Measurements from ENCODE around the gene FAM199X. TPM values are rescaled to one million over a fixed set of nuclear protein-coding genes. Genes with fewer than 3 reads are reported as not detected.

The FAM199X gene
- total and polyA plus RNA-seq, 2 experiments from 2014 or later: 9.7 to 16.9 TPM

DNA sequence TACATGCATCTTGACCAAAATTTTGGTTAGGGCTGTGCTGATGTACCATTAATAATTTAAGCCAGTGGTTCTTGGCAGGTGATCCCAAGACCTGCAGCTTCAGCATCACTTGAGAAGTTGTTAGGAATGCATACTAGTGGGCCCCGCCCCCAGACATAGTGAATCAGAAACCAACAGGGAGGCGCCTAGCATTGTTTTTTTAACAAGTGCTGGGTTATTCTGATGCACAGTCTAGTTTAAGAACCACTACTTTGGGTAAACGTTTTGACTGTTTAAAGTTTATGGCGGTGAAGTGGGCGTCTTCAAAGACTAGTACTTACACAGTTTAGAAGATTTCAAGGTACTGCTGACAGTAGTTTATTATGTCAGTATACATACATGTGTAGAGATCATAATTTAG is 23.6 kb downstream of the FAM199X start:
- Histone ChIP-seq H3K27me3 (replicated peaks; ENCODE audit: insufficient read depth) (no peaks in the 10 kb centered on the region), H3K36me3 (ENCODE audit: low read depth) (peaks cover 36% of the 10 kb centered on the region; the same call in 1 of the 2 replicates), H3K4me2 (ENCODE audit: unreplicated experiment) (no peak overlapping the region), H4K20me1 (ENCODE audit: insufficient read depth) (no peaks in the 10 kb centered on the region), H3K27ac (no peak overlapping the region), H3K79me2 (ENCODE audit: insufficient read depth) (peaks cover 7% of the 10 kb centered on the region; the same call in 1 of the 2 replicates), H3K4me1 (ENCODE audit: insufficient read depth) (no peaks in the 10 kb centered on the region; the same call in 1 of the 2 replicates), H3F3A (ENCODE audit: insufficient read depth) (0 out of 2 replicates have a peak, but pooled peaks cover 7% of the 10 kb centered on the region), H3K9me3 (ENCODE audit: low read depth) (no peaks in the 10 kb centered on the region), H3K4me3 (no peak overlapping the region), H3K9ac (no peak overlapping the region), H2AFZ (no peak overlapping the region), H3K9me2 (ENCODE audit: insufficient read depth) (no peaks in the 10 kb centered on the region)
- DNase-seq: peak; percentile 9
- WGBS, 2 experiments (ENCODE audit: low coverage in 1 of 2, low lambda C conversion rate in 2 of 2, missing lambda C conversion rate in 2 of 2): 92 to 97% methylated on average over 5 of the region's 5 CpGs
- TF ChIP-seq EZH2 (IDR thresholded peaks at IDR 0.05; ENCODE audit: insufficient read depth, poor library complexity, severe bottlenecking) (no peak), EZH2phosphoT487 (IDR thresholded peaks at IDR 0.05; ENCODE audit: insufficient read depth, low read depth) (no peak)
- in situ Hi-C loops (cut with MboI): no loop called here

DNA sequence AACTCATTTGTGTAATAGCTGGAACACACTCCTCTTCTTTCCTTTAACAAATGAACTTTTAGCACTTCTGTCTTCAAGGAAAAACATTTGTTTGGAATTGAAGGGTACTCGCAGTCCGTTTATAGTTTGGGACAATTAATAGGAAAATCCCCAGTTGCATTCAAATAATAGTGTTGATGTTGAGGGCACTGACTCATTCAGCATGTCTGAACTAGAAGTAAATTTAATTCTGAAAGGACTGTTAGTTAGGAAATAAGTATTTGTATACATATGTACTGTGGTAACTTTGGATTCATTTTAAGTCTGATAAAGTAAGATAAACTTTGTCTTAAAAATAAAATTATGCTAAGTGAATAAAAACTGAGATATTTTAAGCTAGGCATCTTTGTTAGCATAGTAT is 27.2 kb downstream of the FAM199X start:
- no peaks in the 10 kb centered on the region for H3K9me3 ChIP-seq (ENCODE audit: low read depth)
- DNase-seq: no peak
- H3K9me2 ChIP-seq (ENCODE audit: insufficient read depth): no peaks in the 10 kb centered on the region
- no peak overlapping the region for H3K27ac ChIP-seq
- H3K4me3 ChIP-seq: no peak overlapping the region
- in situ Hi-C loops (cut with MboI): no loop called here
- H3K79me2 ChIP-seq (ENCODE audit: insufficient read depth): peaks cover 7% of the 10 kb centered on the region; the same call in 1 of the 2 replicates
- no peaks in the 10 kb centered on the region for H4K20me1 ChIP-seq (ENCODE audit: insufficient read depth)
- H3K4me2 ChIP-seq (ENCODE audit: unreplicated experiment): no peak overlapping the region
- TF ChIP-seq EZH2phosphoT487 (IDR thresholded peaks at IDR 0.05; ENCODE audit: insufficient read depth, low read depth): no peak
- no peak for TF ChIP-seq EZH2 (IDR thresholded peaks at IDR 0.05; ENCODE audit: insufficient read depth, poor library complexity, severe bottlenecking)
- H3K27me3 ChIP-seq (replicated peaks; ENCODE audit: insufficient read depth): no peaks in the 10 kb centered on the region
- H3K4me1 ChIP-seq (ENCODE audit: insufficient read depth): no peaks in the 10 kb centered on the region; the same call in 1 of the 2 replicates
- peaks cover 20% of the 10 kb centered on the region; the same call in 1 of the 2 replicates for H3K36me3 ChIP-seq (ENCODE audit: low read depth)
- 72 to 73% methylated on average over 2 of the region's 2 CpGs for WGBS, 2 experiments (ENCODE audit: low coverage in 1 of 2, low lambda C conversion rate in 2 of 2, missing lambda C conversion rate in 2 of 2)
- no peak overlapping the region for H3K9ac ChIP-seq
- 0 out of 2 replicates have a peak, but pooled peaks cover 7% of the 10 kb centered on the region for H3F3A ChIP-seq (ENCODE audit: insufficient read depth)
- no peak overlapping the region for H2AFZ ChIP-seq

DNA sequence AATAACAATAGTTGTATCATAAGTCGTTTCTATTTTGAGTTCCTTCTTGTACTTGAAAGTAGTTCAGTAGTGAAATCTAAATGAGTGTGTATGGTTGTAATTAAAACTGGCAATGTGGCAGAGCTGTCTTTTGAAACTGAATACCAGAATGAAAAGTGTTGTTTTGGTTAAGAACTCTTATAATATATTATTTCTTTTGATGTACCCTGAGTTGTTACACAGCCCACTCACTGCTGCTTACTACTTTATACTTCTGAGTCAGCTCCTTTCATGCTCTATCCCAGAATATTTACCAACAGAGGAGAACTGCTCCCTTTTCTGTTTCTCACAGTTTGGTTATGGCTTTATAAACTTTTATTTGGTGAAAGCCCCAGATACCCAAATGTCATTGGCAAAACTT is 28.8 kb downstream of the FAM199X start:
- no peak overlapping the region for H3K4me3 ChIP-seq
- H3F3A ChIP-seq (ENCODE audit: insufficient read depth): 0 out of 2 replicates have a peak, but pooled peaks cover 7% of the 10 kb centered on the region
- H3K9me3 ChIP-seq (ENCODE audit: low read depth): no peaks in the 10 kb centered on the region
- no peaks in the 10 kb centered on the region; the same call in 1 of the 2 replicates for H3K4me1 ChIP-seq (ENCODE audit: insufficient read depth)
- H3K79me2 ChIP-seq (ENCODE audit: insufficient read depth): peaks cover 5% of the 10 kb centered on the region; the same call in 1 of the 2 replicates
- peak; percentile 10 for DNase-seq
- no peaks in the 10 kb centered on the region for H3K9me2 ChIP-seq (ENCODE audit: insufficient read depth)
- H3K27me3 ChIP-seq (replicated peaks; ENCODE audit: insufficient read depth): no peaks in the 10 kb centered on the region
- in situ Hi-C loops (cut with MboI): no loop called here
- whole genome bisulfite sequencing, 2 experiments (ENCODE audit: low coverage in 1 of 2, low lambda C conversion rate in 2 of 2, missing lambda C conversion rate in 2 of 2): 0 to 7% methylated on average over 1 of the region's 1 CpG
- no peaks in the 10 kb centered on the region for H4K20me1 ChIP-seq (ENCODE audit: insufficient read depth)
- no peak overlapping the region for H3K4me2 ChIP-seq (ENCODE audit: unreplicated experiment)
- H3K36me3 ChIP-seq (ENCODE audit: low read depth): peaks cover 19% of the 10 kb centered on the region; the same call in 1 of the 2 replicates
- H3K27ac ChIP-seq: 0 out of 2 replicates have a peak overlapping the region, but pooled peaks have one; percentile 15
- H2AFZ ChIP-seq: no peak overlapping the region
- TF ChIP-seq EZH2 (IDR thresholded peaks at IDR 0.05; ENCODE audit: insufficient read depth, poor library complexity, severe bottlenecking) (no peak), EZH2phosphoT487 (IDR thresholded peaks at IDR 0.05; ENCODE audit: insufficient read depth, low read depth) (no peak)
- no peak overlapping the region for H3K9ac ChIP-seq

DNA sequence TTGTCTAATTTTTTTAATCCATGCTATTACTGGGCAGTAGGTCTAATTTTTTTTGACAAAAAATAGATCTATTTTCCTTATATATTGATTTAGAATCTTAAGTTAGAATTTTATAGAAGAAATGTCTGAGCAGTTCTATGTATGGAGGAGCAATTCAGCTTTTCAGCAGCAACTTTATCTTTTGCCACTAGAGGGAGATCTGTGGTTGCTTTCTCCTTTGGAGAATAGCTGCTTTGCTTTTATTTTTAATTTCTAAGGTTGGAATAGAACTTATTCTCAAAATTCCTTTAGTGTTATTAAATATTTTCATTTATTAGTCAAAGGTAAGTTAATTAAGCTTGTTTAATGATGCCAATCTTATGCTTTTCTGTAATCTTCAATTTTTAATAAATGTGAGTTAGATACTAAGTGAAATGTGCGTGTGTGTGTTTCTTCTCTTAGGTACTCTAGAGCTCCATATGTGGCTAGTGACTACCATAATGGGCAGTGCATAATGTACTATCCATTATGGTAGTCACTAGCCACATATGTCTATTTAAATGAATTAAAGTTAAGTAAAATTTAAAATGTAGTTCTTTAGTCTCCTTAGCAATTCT is 29.3 kb downstream of the FAM199X start:
- no peak overlapping the region for H3K4me2 ChIP-seq (ENCODE audit: unreplicated experiment)
- DNase-seq: peak; percentile 42
- no peaks in the 10 kb centered on the region for H4K20me1 ChIP-seq (ENCODE audit: insufficient read depth)
- H3K4me1 ChIP-seq (ENCODE audit: insufficient read depth): no peaks in the 10 kb centered on the region; the same call in 1 of the 2 replicates
- H3K9ac ChIP-seq: no peak overlapping the region
- no peak for TF ChIP-seq EZH2 (IDR thresholded peaks at IDR 0.05; ENCODE audit: insufficient read depth, poor library complexity, severe bottlenecking)
- no peak for TF ChIP-seq EZH2phosphoT487 (IDR thresholded peaks at IDR 0.05; ENCODE audit: insufficient read depth, low read depth)
- H3K36me3 ChIP-seq (ENCODE audit: low read depth): peaks cover 14% of the 10 kb centered on the region; the same call in 1 of the 2 replicates
- no peaks in the 10 kb centered on the region for H3K9me3 ChIP-seq (ENCODE audit: low read depth)
- no peaks in the 10 kb centered on the region for H3K27me3 ChIP-seq (replicated peaks; ENCODE audit: insufficient read depth)
- H3K27ac ChIP-seq: no peak overlapping the region
- H3K4me3 ChIP-seq: no peak overlapping the region
- H3K9me2 ChIP-seq (ENCODE audit: insufficient read depth): no peaks in the 10 kb centered on the region
- H3F3A ChIP-seq (ENCODE audit: insufficient read depth): 0 out of 2 replicates have a peak, but pooled peaks cover 7% of the 10 kb centered on the region
- H2AFZ ChIP-seq: no peak overlapping the region
- no peaks in the 10 kb centered on the region for H3K79me2 ChIP-seq (ENCODE audit: insufficient read depth)
- WGBS, 2 experiments (ENCODE audit: low coverage in 1 of 2, low lambda C conversion rate in 2 of 2, missing lambda C conversion rate in 2 of 2): 100% methylated on average over 1 of the region's 1 CpG
- in situ Hi-C loops (cut with MboI): no loop called here
